SKM-1 (cell line): ENCODE results near the gene SLC15A1.
"Not testable (repeated sequence)": the region's sequence is repeated elsewhere in the genome, so short reads cannot be mapped to it uniquely, and the experiment has no call there.

Source experiments
- DNase-seq: peaks from one replicate; lab custom pipeline; 2025; ENCODE audit not compliant: unreplicated experiment; lab: John Stamatoyannopoulos, UW

Gene SLC15A1

DNA sequence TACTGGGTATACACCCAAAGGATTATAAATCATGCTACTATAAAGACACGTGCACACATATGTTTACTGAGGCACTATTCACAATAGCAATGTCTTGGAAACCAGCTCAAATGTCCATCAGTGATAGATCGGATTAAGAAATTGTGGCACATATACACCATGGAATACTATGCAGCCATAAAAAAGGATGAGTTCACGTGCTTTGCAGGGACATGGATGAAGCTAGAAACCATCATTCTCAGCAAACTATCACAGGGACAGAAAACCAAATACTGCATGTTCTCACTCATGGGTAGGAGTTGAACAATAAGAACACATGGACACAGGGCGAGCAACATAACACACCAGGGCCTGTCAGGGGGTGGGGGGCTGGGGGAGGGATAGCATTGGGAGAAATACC lies 2.0 kb upstream of the SLC15A1 start:
- not testable (repeated sequence) for DNase-seq

DNA sequence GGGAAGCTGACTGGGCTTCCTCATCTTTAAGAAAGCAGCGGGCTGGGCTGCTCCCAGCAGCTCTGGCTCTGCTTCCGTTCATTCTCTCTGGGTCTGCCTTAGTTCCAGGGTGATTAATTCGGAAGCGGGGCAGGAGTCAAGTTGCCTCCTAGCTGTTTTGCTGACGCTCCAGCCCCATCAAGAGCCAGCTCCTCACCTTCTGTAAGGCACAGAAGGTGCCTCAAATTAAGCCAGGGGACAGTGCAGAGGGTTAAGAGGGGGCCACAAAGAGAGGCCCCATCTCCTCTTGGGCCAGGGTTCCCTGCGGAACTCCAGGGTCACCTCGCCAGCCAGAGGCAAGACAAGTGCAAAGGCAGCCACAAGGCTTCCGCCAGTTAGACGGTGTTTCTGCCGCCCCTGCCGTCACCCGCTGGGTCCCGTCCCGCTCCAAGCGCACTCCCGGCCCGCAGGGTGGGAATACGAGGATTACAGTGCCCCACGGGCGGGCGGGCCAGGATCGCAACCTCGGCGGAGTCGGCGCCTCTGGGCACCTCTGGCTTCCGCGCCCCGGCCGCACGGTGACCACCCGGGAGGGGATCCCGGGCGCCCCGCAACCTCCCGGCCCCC lies 508 bp downstream of the SLC15A1 start:
- no peak for DNase-seq

DNA sequence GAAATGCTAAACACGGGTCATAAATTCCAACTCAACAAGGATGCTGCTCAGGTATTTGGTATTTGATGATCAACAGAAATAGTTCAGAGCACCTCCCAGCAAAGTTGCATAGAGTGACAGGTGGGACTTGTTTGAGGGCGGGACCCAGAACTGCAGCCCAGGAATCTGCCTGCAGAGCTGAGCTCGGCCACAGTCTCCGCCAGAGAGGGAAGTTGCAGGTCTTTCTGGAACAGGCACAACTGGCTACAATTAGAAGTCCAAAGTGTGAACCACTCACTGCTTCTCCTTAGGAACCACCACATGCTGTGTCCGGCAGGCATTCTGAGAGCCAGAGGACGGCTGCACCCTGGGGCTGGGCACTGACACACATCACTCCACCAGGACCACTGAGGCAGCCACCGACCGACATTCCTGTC lies 1.1 kb downstream of the SLC15A1 start:
- DNase-seq, result no peak

DNA sequence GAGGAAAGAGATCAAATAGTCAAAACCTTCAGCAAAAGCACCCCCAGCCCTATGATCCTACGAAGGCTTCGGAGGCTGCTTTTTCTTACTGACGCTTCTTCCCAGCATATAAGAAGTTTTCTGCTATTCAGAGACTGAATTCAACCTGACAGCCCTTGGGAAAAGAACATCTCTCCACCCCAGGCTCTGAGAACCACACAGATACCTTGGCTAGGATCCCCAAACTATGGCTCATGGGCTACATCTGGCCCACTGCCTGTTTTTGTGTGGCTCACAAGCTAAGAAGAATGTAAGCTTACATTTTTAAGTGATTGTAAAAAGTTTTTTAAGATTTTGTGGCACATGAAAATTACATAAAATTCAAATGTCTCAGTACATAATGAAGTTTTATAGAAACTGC lies 3.0 kb downstream of the SLC15A1 start:
- DNase-seq, result no peak

DNA sequence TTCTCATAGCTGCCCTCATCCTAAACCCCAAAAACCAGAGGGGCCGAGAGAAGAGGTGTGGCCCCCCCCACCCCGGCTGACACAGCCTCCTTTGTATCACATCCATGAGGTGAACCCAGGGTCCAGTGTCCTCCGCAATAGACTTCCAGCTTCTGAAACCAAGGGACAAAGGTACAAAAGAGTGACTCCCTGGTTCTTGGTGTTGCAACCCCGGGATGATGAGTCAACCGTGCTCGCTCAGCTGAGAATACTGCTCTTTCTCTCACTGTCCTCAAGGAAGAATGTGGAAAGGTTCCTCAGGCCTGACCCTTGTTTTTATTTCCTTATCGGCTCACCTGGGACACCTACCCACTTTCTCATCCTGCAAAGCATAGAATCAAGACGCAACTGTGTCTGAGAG lies 5.5 kb downstream of the SLC15A1 start:
- DNase-seq, result no peak

DNA sequence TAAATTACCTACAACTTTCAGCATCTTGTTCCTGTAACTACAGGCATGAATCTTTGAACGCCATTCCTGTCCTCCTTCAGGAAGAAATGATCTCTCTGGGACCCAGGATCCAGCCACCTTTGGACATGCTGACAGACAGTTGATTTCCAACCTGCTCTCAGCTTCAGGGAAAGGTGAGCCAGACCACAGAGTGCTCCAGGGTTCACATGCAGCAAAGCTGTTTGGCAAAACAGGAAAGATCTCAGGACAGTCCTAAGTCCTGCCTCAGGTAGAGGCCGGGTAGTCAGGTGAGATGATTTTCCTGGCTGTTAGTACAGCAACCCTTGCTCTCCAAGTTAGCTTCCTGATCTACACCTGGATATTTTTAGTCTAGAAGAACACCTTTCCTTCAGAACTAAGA lies 9.1 kb downstream of the SLC15A1 start:
- DNase-seq, result no peak

DNA sequence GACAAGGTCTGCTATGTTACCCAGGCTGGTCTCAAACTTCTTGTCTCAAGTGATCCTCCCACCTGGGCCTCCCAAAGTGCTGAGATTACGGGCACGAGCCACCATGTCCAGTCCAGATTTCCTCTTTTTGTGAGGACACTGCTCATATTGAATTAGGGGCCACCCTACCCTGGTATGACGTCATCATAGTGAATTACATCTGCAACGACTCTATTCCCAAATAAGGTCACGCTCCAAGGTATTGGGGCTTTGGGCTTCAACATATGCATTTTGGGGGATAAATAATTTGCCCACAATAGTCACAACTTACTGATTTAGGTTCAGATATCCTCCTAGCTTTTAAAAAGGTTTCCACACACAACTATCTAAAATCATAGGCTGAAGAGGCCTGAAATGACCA lies 9.5 kb downstream of the SLC15A1 start:
- no peak for DNase-seq

DNA sequence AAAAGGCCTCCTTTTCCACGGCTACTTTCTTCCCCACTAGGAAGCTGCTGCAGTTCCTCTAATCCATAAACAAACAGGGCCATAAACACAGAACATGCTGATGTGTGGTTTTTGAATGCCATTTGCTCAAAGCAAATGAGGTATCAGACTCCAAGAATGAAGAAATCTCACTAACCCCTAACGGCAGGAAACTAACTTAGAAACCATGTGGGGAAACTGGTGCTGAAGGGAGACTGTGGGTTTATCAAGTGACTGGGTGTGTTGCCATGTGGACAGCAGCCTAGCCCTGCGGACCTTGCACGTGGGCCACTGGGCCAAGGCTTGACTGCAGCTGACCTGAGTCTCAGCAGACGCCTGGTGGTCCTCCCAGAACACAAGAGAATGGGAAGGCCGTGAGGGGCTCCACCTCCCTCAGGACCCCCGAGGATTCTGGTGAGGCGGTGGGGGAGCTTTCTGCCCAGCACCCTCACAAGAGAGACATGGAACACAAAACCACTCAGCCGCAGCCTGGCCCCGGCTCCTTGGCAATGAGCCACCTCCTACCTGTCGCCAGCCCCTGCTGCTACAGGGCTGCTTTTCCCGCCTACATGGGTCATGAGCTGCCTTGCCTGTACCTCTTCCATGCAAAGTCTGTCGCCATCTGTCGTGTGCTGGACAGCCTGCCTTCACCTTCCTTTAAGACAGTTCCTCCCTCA lies 10.6 kb downstream of the SLC15A1 start:
- DNase-seq, result no peak

DNA sequence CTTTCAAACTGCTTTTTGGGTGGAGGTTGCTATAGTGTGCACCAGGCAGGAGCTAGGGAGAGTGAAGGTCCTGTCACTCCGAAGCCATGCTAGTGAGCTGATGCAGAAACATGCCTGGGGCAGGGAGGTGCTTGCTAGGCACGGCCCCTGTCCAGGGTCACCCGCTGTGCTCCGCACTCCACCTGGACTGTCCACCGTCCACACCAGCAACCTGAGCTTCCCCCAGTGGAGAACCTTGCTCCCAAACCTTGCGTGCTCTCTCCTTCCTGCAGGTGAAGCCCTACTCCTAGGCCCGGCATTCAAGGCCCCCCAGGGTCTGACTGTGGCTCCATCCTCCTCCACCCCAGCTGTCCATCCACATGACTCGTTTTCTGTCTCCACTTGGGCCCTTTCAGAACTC lies 12.3 kb downstream of the SLC15A1 start:
- DNase-seq, result no peak

DNA sequence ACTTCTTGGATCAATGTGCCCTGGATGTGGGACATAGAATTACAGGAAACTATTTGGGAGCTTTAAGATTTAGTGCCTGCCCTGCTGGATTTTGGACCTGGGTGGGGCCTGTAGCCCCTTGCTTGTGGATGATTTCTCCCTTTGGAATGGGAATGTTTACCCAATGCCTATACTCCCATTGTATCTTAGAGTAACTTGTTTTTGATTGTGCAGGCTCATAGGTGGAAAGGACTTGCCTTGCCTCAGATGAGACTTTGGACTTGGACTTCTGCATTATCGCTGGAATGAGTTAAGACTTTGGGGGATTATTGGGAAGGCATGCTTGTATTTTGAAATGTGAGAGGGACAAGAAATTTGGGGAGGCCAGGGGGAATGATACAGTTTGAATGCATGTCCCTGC lies 13.5 kb downstream of the SLC15A1 start:
- no peak for DNase-seq

DNA sequence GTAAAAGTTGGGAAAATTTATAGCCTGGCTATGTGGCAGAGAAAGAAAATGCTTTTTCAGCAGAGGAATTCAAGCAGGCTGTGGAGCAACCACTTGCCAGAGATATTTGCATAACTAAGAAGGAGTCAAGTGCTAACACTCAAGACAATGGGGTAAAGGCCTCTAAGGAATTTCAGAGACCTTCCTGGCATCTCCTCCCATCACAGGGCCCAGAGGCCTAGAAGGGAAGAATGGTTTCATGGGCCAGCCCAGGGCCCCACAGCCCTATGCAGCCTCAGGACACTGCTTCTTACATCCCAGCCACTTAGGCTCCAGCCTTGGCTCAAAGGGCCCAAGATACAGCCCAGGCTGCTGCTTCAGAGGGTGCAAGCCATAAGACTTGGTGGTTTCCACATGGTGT lies 14.3 kb downstream of the SLC15A1 start:
- DNase-seq, result no peak

DNA sequence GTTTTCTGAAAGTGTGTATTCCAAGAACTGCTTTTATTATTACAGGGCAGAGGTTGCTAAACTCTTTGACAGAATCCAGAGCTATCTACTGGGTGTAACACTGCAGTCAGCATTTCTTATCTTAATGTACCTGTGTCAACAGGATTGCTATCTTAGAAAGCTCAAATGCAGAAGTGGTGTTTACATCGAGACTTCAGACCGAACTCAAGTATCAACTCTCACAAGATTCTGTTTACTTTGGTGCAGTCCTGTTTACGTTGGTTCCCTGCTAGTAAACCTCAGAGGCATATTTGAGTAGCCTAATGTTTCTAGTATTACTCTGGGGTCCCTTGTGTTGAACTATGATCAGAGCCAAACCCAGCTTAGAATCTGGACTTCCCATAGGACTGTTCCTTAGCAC lies 20.5 kb downstream of the SLC15A1 start:
- DNase-seq, result no peak

DNA sequence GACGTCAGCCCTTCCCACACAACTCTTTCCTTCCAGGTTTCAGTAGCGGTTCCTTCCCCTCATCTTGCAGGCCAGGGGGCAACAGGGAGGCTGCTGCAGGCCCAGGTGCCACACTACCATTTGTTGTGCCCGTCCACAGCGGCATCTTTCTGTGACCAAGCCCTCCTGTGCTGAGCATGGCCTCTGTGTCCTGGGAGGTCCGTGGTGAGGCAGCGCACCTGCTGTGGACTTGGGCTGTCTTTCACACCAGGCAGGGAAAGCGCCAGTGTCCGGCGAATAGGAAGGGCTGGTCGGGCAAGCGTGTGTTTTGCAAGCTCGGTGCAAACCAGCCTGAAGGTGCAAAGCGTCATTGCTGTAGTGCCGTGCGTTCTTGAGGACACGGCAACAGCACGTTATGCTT lies 21.4 kb downstream of the SLC15A1 start:
- DNase-seq, result no peak

DNA sequence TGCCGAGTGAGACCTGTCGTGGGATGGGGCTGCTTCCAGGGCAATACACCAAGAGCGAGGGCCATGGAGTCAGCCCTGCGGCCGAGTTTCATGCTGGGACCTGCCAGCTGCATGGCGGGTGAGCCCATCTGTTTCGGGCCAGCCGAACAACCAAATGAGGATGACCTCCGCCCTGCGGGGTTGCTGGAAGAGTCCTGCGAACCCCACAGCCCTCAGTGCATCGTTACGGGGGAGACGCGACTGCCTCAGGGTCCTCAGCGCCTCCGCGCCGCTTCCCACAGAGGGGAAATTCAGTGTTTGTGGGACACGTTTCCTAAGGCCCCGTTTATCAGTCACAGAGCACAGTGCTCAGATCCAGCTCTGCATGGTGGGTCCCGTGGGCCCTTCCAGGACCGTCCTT lies 22.0 kb downstream of the SLC15A1 start:
- no peak for DNase-seq

DNA sequence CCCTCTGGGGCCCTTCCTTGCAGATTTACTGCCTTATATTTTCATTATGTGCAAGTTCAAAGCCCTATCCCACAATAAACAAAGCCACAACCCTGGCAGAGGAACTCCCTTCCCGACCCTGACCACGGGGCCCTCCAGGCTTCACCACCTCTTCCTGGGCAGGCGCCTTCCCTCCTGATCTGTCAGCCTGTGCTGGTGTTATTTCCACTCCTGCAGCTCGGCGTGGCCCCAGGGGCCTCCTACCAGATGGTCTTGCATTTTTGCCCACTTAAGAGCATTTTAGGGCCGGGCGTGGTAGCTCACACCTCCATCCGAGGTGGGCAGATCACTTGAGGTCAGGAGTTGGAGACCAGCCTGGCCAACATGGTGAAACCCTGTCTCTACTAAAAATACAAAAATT lies 22.8 kb downstream of the SLC15A1 start:
- no peak for DNase-seq

DNA sequence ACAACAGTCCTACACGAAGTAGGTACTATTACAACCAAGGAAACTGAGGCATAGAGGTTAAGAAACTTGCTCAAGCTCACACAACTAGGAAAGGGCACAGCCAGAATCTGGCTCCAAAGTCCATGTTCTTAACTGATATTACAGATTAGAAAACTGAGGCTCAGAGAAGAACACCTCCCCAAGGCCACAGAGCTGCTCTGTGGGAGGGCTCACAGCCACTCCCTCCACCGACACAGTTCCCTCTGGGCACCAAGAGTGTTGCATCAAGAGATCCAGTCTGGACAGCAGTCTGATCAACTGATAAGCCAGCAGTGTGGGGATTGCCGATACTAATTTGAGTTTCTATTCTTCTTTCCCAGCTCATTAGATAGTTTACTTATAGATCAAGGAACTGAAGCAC lies 29.5 kb downstream of the SLC15A1 start:
- no peak for DNase-seq

DNA sequence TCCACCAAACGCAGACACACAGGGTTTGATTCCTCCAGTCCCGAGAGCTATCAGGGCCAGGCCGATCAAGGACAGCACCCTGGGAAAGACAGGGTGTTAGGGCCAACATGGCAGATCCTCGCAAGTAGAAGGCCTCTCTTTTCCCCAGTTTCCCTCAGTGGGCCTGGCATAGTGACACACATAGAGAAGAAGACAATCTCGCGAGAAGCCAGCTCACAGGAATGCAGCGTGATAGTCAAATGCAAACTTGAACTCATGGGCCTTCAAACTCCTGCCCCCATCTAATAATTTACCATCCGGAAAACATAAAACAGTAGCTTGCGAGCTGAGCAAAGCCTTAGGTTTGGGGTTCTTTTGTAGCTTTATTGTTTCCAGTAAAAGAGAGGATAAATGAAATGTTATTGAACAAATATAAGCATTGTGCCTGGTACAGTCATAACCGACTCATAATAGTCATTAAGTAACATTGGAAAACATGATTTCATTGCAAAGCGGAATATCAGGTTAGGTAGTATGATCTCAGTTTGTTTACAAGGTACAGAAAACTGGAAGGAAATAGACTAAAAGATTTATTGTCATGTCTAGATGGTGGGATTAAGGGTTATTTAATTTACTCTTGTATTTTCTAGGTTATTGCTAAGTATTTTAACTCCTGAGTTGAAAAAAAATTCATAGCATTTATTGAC lies 30.5 kb downstream of the SLC15A1 start:
- DNase-seq, result no peak

DNA sequence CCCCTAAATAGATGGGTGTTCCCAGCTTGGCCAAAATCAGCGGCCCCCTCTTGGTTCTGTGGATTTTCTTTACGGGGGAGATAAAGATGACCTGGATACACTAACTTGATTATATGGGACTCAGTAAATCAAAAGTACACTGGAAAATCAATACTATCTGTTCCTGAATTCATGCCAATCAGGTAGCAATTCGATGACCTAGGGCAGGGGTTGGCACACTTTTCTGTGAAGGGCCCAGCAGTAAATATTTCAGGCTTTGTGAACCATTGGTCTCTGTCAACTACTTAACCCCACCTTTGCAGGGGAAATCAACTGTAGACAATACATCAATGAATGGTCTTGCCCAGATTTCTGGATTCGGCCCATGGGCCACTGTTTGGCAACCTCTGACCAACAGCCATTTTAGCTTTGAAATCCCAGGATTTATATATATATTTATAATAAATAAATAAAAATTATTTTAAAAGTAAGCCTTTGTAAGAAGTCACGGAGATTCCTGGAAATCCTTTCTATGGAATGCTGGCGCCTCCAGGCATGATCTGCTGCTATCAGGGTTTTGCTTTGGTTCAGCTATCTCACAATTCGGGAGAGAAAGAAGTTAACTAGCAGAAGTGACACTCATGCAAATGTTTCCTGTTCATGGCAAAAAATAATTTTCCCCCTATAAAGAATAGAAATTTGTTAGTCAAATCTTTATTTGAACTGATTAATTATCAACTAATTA lies 32.8 kb downstream of the SLC15A1 start:
- no peak for DNase-seq

DNA sequence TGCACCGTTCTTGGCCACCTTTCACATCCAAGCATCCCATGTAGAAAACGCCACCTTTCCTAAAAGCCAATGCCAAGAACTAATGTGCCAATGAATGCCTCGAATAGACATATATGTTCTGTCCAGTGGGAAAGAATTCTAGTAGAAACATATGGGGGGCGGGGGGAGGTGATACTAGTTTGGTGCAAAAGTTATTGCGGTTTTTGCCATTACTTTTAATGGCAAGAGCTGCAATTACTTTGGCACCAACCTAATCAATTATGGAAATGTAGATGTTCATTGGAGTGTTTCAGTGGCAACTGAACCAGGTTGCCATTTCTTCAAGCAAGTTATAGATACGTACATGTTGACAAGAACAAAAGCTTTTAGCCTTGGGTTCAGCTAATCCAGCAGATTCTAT lies 34.6 kb downstream of the SLC15A1 start:
- no peak for DNase-seq

DNA sequence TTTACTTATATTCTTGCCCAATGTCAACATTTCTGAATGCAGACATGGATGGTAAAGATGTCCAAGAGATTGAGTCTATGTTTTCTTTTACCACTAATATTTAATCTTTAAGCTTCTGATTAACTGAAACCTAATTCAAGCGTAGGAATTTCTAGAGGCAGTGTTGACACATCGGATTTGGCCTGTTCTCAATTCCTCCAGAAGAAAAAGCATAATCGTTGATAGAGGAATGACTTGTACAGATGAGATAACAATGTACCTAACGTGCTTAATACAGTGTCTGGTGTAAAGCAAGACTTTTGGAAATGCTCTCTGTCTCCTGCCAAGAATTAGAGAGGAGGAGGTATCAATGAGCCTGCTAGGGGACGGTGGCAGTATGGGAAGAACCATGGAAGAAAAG lies 35.2 kb downstream of the SLC15A1 start:
- no peak for DNase-seq

DNA sequence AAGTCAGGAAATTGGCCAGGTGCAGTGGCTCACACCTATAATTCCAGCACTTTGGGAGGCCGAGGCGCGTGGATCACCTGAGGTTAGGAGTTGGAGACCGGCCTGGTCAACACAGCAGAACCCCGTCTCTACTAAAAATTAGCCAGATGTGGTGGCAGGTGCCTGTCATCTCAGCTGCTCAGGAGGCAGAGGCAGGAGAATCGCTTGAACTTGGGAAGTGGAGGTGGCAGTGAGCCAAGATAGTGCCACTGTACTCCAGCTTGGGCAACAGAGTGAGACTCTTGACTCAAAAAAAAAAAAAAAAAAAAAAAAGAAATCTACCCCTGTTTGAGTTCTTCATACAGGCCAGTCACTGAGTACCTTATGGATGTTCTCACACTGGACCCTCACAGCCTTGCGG lies 42.0 kb downstream of the SLC15A1 start:
- no peak for DNase-seq
